HepG2 (cell line): Measurements from ENCODE around the gene UBAP1L. TPM values are rescaled to one million over a fixed set of nuclear protein-coding genes. Genes with fewer than 3 reads are reported as not detected.
A peak's percentile ranks its signal among the peaks of the same experiment; 100 is the strongest.

Experiments used
- ARNT ChIP-seq: fragments of 450-650 bp; IDR thresholded peaks from 2 replicates; pipeline ENCODE4 v1.6.1; 2017
- CCAR2 ChIP-seq: fragments of 200-400 bp; formaldehyde crosslinking; optimal IDR thresholded peaks from 2 replicates; pipeline ENCODE3; 2018; ENCODE audit warnings: low read depth, mild to moderate bottlenecking, low read length, moderate library complexity
- FOXJ3 ChIP-seq: sonication (generic); formaldehyde crosslinking; IDR thresholded peaks from 2 replicates; pipeline ENCODE4 v1.4.0; 2020; ENCODE audit warnings: missing genetic modification reagents, mild to moderate bottlenecking, borderline replicate concordance
- GATAD2A ChIP-seq: IDR thresholded peaks from 2 replicates; pipeline ENCODE4 v1.6.1; 2016
- HOMEZ ChIP-seq: IDR thresholded peaks from 2 replicates; pipeline ENCODE4 v1.6.1; 2016; ENCODE audit warnings: low read depth
- HOXA9 ChIP-seq: sonication (generic); formaldehyde crosslinking; IDR thresholded peaks from 2 replicates; pipeline ENCODE4 v1.8.1; 2022; ENCODE audit warnings: missing genetic modification reagents, mild to moderate bottlenecking, moderate library complexity, borderline replicate concordance
- MIXL1 ChIP-seq: IDR thresholded peaks from 2 replicates; pipeline ENCODE4 v1.6.1; 2016
- NCOA2 ChIP-seq: sonication (generic); formaldehyde crosslinking; IDR thresholded peaks from 2 replicates; pipeline ENCODE4 v1.8.0; 2022; ENCODE audit warnings: inconsistent platforms
- NR2F1 ChIP-seq, 2 experiments: fragments of 450-650 bp in 1 of 2; formaldehyde crosslinking in 1 of 2; IDR thresholded peaks; 2 replicates each; pipeline versions ENCODE4 v1.5.0 to v1.6.1; 2016 to 2020; ENCODE audit warnings: mild to moderate bottlenecking in 1 of 2, missing compliant biosample characterization in 1 of 2, missing genetic modification reagents in 1 of 2, moderate library complexity in 1 of 2
- RORA ChIP-seq: sonication (generic); formaldehyde crosslinking; IDR thresholded peaks from 2 replicates; pipeline ENCODE4 v1.5.0; 2020; ENCODE audit warnings: mild to moderate bottlenecking, missing genetic modification reagents, moderate library complexity
- SATB2 ChIP-seq: sonication (generic); formaldehyde crosslinking; IDR thresholded peaks from 2 replicates; pipeline ENCODE4 v1.5.0; 2020; ENCODE audit warnings: missing genetic modification reagents
- SMAD9 ChIP-seq: sonication (generic); formaldehyde crosslinking; IDR thresholded peaks from 2 replicates; pipeline ENCODE4 v1.5.1; 2020; ENCODE audit warnings: mild to moderate bottlenecking, missing genetic modification reagents
- ZNF34 ChIP-seq: sonication (generic); formaldehyde crosslinking; IDR thresholded peaks from 2 replicates; pipeline ENCODE4 v1.4.0; 2020; ENCODE audit warnings: mild to moderate bottlenecking, missing genetic modification reagents, borderline replicate concordance
- ZNF430 ChIP-seq: sonication (generic); formaldehyde crosslinking; IDR thresholded peaks from 2 replicates; pipeline ENCODE4 v1.9.0; 2021; ENCODE audit warnings: mild to moderate bottlenecking, missing genetic modification reagents
- ZNF446 ChIP-seq: sonication (generic); formaldehyde crosslinking; IDR thresholded peaks from 2 replicates; pipeline ENCODE4 v1.5.0; 2020; ENCODE audit warnings: mild to moderate bottlenecking, missing genetic modification reagents
- ZNF468 ChIP-seq: sonication (generic); formaldehyde crosslinking; IDR thresholded peaks from 2 replicates; pipeline ENCODE4 v1.8.0; 2022; ENCODE audit warnings: mild to moderate bottlenecking, moderate library complexity, missing genetic modification reagents
- ZNF747 ChIP-seq: sonication (generic); formaldehyde crosslinking; IDR thresholded peaks from 2 replicates; pipeline ENCODE4 v1.8.1; 2023; ENCODE audit warnings: missing genetic modification reagents, mild to moderate bottlenecking, borderline replicate concordance
- ZNF891 ChIP-seq: sonication (generic); formaldehyde crosslinking; IDR thresholded peaks from 2 replicates; pipeline ENCODE4 v1.5.0; 2020; ENCODE audit warnings: mild to moderate bottlenecking, missing genetic modification reagents
- polyA plus RNA-seq, 8 experiments: library from polyadenylated mRNA; depleted of rRNA in 3 of 8; stranded (reverse) in 7 of 8; unstranded in 1 of 8; fragments of >200 nt; fragmentation: Illumina TruSeq in 4 of 8; extraction: Trizol in 4 of 8; gene quantifications; 2 replicates each; pipeline versions ENCODE4 v1.2.1 to v1.2.3, GENCODE V29; 2011 to 2016; ENCODE audit warnings: low read depth in 4 of 8, missing spikeins in 1 of 8, mixed read lengths in 1 of 8; ENCODE audit not compliant: insufficient read depth in 1 of 8
- total RNA-seq, 5 experiments: library from RNA; depleted of rRNA; stranded (reverse); fragments of >200 nt; fragmentation: Illumina TruSeq; extraction: Trizol; gene quantifications; 2 replicates each; pipeline ENCODE4 v1.2.3, GENCODE V29; 2016; ENCODE audit warnings: low read depth in 1 of 5
- TF ChIP-seq, protein P1 (sequence below): sonication (generic); formaldehyde crosslinking; IDR thresholded peaks from 2 replicates; pipeline ENCODE4 v1.4.0; 2020; ENCODE audit warnings: mild to moderate bottlenecking, low read depth, missing genetic modification reagents
- TF ChIP-seq, protein P2 (sequence below): sonication (generic); formaldehyde crosslinking; IDR thresholded peaks from 2 replicates; pipeline ENCODE4 v1.4.0; 2020; ENCODE audit warnings: mild to moderate bottlenecking, missing genetic modification reagents

The UBAP1L gene
- total and polyA plus RNA-seq, 2 of the 13 experiments (the other 11 are each of a cell fraction or from before 2014, with no cell fraction given) = 0.86 to 1.4 TPM

DNA sequence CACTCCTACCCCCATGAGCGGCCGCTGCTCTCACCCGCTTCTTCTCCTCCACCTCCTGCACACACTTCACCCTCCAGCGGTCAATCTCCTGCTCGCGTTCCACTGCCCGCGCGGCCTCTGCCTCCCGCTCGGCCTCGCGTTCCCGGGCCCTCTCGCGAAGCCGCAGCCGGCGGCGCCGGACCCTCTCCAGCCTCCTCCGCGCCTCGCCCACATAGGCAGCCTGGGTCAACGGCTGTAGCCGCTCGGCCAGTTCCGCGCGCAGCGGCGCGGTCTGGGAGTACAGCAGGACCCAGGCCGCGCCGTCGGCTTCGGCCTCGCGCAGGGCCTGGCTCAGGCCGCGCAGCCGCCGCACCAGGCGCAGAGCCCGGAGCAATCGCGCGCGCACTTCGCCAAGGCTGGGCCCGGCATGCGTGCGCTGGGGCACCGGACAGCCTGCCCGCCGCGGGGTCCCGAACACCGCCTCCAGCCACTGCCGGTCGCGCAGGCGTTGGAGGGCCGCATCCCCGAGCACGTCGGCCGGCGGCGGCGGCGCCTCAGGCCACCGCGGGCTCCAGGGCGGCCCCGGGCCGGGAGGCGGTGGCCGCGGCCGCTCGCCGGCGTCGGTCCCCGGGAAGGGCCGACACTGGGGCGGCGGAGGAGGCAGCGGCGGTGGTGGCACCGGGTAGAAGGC lies 18.0 kb upstream of the UBAP1L start (continued):
- no peak for TF ChIP-seq NR2F1 (CRISPR knock-in tag; IDR thresholded peaks at IDR 0.05)
- no peak for TF ChIP-seq HOMEZ (CRISPR knock-in tag)
- TF ChIP-seq GATAD2A = no peak
- TF ChIP-seq FOXJ3 (CRISPR knock-in tag) = no peak
- TF ChIP-seq SATB2 (CRISPR knock-in tag) = no peak
- no peak for TF ChIP-seq RORA (CRISPR knock-in tag)
- TF ChIP-seq ZNF430 (CRISPR knock-in tag) = no peak
- no peak for TF ChIP-seq ZNF891 (CRISPR knock-in tag)
- no peak for TF ChIP-seq MIXL1 (CRISPR knock-in tag)
- no peak for TF ChIP-seq CCAR2
- TF ChIP-seq, protein P1, sequence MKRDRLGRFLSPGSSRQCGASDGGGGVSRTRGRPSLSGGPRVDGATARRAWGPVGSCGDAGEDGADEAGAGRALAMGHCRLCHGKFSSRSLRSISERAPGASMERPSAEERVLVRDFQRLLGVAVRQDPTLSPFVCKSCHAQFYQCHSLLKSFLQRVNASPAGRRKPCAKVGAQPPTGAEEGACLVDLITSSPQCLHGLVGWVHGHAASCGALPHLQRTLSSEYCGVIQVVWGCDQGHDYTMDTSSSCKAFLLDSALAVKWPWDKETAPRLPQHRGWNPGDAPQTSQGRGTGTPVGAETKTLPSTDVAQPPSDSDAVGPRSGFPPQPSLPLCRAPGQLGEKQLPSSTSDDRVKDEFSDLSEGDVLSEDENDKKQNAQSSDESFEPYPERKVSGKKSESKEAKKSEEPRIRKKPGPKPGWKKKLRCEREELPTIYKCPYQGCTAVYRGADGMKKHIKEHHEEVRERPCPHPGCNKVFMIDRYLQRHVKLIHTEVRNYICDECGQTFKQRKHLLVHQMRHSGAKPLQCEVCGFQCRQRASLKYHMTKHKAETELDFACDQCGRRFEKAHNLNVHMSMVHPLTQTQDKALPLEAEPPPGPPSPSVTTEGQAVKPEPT (CRISPR knock-in tag) = no peak
- TF ChIP-seq ZNF446 (CRISPR knock-in tag) = 0 out of 2 replicates have a peak, but pooled peaks have one; percentile 30
- no peak for TF ChIP-seq ZNF468 (CRISPR knock-in tag)
- TF ChIP-seq, protein P2, sequence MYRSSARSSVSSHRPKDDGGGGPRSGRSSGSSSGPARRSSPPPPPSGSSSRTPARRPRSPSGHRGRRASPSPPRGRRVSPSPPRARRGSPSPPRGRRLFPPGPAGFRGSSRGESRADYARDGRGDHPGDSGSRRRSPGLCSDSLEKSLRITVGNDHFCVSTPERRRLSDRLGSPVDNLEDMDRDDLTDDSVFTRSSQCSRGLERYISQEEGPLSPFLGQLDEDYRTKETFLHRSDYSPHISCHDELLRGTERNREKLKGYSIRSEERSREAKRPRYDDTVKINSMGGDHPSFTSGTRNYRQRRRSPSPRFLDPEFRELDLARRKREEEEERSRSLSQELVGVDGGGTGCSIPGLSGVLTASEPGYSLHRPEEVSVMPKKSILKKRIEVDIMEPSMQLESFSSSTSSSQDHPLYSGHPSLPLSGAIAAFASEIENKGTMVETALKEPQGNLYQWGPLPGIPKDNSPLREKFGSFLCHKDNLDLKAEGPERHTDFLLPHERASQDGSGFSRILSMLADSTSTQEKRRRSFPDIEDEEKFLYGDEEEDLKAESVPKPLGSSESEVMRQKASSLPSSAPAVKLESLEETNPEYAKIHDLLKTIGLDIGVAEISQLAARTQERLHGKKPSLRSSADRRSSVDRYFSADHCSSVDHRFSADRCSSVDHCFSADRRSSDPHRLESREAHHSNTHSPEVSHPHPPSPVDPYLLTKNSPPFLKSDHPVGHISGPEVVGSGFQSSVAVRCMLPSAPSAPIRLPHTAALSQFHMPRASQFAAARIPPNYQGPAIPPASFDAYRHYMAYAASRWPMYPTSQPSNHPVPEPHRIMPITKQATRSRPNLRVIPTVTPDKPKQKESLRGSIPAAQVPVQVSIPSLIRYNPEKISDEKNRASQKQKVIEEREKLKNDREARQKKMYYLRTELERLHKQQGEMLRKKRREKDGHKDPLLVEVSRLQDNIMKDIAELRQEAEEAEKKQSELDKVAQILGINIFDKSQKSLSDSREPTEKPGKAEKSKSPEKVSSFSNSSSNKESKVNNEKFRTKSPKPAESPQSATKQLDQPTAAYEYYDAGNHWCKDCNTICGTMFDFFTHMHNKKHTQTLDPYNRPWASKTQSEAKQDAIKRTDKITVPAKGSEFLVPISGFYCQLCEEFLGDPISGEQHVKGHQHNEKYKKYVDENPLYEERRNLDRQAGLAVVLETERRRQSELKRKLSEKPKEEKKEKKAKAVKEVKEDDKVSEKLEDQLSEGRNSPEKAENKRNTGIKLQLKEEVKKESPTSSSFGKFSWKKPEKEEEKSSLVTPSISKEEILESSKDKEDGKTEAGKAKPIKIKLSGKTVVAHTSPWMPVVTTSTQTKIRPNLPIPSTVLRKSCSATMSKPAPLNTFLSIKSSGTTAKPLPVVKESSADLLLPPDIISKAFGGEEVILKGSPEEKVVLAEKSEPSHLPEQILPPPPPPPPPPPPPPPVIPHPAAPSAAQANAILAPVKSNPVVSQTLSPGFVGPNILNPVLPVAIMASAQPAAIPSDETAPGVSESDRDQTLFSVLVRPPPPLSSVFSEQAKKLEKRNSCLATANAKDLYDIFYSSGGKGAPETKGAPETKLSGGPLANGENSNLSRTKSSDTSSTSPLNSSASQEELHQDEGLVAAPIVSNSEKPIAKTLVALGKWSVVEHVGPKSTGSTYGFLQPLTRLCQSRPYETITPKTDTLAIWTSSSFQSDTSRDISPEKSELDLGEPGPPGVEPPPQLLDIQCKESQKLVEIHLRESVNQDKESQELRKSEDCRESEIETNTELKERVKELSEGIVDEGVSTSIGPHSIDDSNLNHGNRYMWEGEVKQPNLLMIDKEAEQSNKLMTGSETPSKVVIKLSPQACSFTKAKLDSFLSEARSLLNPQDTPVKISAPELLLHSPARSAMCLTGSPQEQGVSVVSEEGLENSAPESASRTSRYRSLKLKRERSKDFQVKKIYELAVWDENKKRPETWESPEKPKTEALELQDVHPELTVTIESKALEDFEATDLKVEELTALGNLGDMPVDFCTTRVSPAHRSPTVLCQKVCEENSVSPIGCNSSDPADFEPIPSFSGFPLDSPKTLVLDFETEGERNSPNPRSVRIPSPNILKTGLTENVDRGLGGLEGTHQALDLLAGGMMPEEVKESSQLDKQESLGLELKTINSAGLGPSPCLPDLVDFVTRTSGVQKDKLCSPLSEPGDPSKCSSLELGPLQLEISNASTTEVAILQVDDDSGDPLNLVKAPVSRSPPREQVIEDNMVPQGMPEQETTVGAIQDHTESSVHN (CRISPR knock-in tag) = no peak
- no peak for TF ChIP-seq ZNF747 (CRISPR knock-in tag)
- no peak for TF ChIP-seq ZNF34 (CRISPR knock-in tag)
- TF ChIP-seq HOXA9 (CRISPR knock-in tag) = 0 out of 2 replicates have a peak, but pooled peaks have one; percentile 45
- TF ChIP-seq ARNT = no peak
- no peak for TF ChIP-seq SMAD9 (CRISPR knock-in tag)
- TF ChIP-seq NCOA2 (CRISPR knock-in tag) = no peak
